Kidney tubule cell (primary cell): ENCODE results near the gene UBE2E3.

Experiments
- DNase-seq: peaks from one replicate; pipeline ENCODE4 v3.0.0-alpha.2; 2018; ENCODE audit warnings: low spot score

The UBE2E3 gene

GRCh38 chr2:180978903-180979748 is 1.3 kb upstream of the UBE2E3 start:
- peak; percentile 86 for DNase-seq

- DNase-seq = no peak
Observed at GRCh38 chr2:180979749-180980105, 678 bp upstream of the UBE2E3 start.

GRCh38 chr2:180980943-180981911 is 822 bp downstream of the UBE2E3 start:
- peak; percentile 43 for DNase-seq

- DNase-seq = peak; percentile 67
Observed at GRCh38 chr2:180983468-180984242, 3.2 kb downstream of the UBE2E3 start.

GRCh38 chr2:180985771-180986395 is 5.5 kb downstream of the UBE2E3 start:
- DNase-seq = no peak

- no peak for DNase-seq
Observed at GRCh38 chr2:180987146-180987545, 6.7 kb downstream of the UBE2E3 start.

GRCh38 chr2:180990337-180990736 is 9.9 kb downstream of the UBE2E3 start:
- DNase-seq = no peak

- DNase-seq = no peak
Observed at GRCh38 chr2:180990794-180991193, 10.4 kb downstream of the UBE2E3 start.

- DNase-seq = no peak
Observed at GRCh38 chr2:180991361-180991760, 11.0 kb downstream of the UBE2E3 start.

- no peak for DNase-seq
Observed at GRCh38 chr2:180991820-180992219, 11.4 kb downstream of the UBE2E3 start.

- no peak for DNase-seq
Observed at GRCh38 chr2:180992994-180993393, 12.6 kb downstream of the UBE2E3 start.

- DNase-seq = no peak
Observed at GRCh38 chr2:180999274-180999964, 19.0 kb downstream of the UBE2E3 start.

GRCh38 chr2:181004647-181005325 is 24.4 kb downstream of the UBE2E3 start:
- no peak for DNase-seq

- no peak for DNase-seq
Observed at GRCh38 chr2:181005326-181005655, 24.9 kb downstream of the UBE2E3 start.

- no peak for DNase-seq
Observed at GRCh38 chr2:181005809-181006208, 25.4 kb downstream of the UBE2E3 start.

GRCh38 chr2:181007086-181007837 is 26.9 kb downstream of the UBE2E3 start:
- no peak for DNase-seq

GRCh38 chr2:181008407-181008806 is 28.0 kb downstream of the UBE2E3 start:
- no peak for DNase-seq

- no peak for DNase-seq
Observed at GRCh38 chr2:181021199-181021789, 40.9 kb downstream of the UBE2E3 start.

- no peak for DNase-seq
Observed at GRCh38 chr2:181022652-181023051, 42.2 kb downstream of the UBE2E3 start.
